GM18517 (cell line): Measurements from ENCODE around the gene RGS6.

ENCODE experiments used
- ATAC-seq: cut with Tn5 transposase; IDR thresholded peaks from one replicate; pipeline ENCODE4 v1.9.1; 2021; ENCODE audit warnings: mild to moderate bottlenecking, moderate library complexity; ENCODE audit not compliant: unreplicated experiment

The RGS6 gene

DNA sequence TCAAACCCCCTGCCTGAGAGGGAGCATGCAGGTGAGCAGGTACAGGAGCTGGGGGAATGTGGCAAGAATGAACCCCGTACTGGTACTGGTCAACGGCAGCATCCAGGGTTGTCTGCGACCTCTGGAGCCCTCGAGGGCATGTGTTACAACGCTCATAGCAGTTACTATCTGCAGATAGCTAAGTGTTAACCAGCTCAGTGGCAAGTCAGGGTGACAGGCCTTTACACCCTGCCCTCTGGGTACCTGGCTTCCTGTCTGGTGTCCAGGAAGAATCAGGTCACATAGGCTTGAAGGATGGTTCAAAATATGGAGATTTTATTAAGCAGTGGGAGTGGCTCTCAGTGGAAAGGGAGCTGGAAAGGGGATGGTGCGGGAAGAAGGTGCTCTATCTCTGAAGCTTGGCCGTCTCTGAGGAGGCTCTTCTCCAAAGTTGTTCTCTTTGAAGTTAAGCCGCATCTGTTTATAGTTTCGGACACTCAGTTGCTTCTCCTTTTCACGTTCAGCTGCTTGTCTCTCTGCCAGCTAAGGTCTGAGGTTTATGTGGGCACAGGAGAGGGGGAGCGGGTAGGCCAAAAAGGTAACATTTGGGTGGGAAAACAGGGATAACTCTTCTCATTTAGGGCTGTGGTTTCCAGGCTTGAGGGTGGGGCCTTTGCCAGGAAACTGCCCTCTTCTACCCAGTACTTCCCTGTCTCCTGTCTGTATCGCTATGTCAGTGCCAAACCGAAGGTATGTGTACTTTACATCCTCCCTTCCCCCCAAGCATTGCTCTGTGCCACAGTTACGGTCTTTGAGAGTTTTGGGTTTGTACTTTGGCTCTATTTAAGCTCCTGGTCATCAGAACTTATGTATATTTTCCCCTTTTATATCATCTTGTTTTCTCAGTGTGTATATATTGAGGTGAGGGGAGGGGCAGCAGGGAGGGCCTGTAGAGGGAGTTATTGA is 305.8 kb downstream of the RGS6 start:
- ATAC-seq: no peak

DNA sequence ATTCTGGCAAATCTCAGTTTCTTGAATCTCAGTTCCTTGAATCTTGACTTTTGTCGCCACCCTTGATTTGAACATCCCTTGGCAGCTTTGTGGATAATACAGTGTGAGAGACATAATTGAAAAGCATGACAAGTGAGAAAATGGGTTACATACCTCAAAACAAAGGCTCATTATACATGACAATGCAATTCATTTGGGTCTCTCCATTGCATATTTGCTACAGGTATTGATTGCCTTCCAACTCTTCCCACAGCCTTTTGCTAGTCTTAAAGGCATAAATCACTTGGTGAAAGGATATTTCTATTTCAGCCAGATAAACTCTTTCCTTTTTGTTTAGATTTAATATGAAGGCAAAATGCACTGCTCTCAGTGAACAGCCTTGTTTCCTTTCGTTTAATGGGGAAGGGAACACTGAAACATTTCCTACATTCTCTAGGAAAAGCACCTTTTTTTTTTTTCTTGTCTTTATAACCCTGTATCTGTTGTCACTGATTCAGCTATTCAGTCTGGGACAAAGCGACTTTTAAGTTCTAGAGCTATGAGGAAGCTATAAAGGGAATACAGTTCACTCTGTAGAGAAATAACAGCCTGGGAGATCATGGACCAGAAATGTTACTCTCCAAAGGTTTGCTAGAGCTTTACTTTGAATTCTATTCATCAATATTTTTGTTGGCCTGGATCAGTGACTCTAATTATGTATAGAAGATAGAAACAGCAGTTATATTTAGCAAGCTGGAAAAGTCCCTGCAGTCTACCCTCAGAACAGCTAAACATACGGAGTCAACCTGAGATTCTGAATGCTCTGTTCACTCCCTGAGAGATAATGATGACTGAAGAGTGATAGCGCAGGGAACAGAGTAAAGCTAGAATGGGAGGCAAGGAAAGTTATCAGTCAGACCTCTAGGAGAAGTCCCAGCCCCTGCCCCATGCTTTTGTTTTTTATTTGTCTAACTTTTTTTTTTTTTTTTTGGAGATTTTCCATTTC is 311.4 kb downstream of the RGS6 start:
- ATAC-seq: no peak

DNA sequence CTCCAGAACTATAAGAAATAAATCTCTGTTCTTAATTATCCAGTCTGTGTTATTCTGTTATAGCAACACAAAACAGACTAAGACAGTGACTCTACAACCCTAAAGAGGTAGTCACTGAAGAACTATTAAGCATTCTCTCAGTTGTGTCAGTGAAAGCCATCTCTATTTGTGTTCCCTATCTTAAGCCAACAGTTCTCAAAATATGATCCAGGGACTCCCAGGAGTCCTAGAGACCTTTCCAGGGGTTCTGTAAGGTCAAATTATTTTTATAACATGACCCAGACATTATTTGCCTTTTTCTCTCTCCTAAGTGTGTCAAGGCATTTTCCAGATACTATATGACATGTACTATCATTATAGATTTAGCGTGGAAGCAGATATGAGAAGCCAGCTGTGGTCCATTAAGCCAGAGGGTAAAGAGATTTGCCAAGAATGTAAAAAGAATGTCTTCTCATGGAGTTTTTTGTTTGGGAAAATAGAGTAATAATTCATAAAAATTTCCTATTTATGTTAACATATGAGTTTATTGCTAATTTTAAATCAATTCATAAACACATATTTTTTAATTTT is 315.8 kb downstream of the RGS6 start:
- no peak for ATAC-seq

DNA sequence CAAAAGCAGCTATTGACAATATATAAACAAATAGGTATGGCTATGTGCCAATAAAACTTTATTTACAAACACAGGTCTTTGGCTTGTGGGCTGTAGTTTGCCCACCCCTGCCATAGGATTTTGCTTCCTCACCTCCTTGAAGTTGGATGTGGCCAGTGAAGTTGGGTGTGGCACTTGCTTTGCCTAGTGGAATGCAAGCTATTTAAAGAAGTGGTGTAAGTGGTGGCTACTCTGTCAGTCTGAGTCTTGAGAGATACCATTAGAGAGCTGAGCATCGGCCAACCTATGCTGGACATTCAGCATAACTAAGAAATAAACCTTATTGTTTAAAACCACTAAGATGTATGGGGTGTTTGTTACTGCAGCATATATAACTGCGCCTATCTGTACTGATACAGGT is 321.3 kb downstream of the RGS6 start:
- ATAC-seq: no peak

DNA sequence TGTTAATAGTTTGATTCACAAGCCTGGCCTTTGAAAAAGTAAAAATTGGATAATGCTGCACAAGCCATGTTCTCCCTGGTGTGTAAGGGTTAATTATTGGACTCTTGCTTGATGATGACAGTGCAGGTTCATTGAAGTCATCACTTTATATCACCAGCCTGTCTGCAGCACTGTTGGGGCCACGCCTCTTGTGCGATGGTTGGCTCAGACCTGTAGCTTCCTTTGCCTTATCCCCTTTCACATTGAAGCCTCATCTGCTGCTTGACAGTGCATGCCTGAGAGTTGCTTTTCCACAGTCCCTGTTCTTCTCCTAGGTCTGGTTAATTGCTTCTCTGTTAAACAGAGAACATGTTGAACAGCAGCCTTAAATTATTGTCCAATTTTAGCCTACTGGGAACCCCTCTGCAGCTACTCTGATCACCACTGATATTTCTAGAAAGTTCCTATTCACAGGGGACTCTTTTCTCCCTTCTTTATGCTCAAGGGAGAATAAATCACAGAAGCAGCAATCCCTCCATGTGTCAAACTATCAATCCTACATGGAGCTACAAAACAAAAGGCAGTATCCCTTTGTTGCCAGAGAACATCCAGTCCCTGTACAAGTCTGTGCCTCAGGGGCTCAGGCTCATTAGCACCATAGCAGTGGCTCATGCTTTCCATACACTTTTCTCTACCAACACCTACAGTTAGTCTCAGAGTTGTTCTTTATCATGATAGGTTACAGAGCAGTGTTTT is 322.1 kb downstream of the RGS6 start:
- no peak for ATAC-seq

DNA sequence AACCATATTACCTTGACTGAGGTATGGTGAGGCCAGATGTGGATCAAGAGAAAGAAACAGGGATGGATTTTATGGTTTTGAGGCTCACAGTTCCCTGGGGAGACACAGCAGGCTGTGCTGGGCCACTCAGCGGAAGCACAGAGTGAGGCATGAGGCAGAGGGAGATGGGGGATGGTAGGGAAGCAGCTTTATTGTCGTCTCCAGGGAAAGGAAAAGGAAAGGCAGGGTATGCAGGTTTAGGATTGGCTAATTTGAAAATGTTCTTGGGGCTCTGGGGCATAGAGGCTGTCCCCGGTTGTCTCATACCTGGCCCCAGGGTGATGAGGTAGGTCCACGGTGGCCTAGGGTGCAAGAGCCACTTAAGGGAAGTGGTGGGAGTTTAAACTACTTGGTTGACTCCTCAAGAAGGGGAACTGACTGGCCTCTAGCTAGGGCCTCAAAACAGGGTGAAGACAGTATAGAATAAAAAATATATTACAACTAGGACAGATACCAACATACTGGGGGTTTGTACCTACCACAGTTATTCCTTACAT is 322.8 kb downstream of the RGS6 start:
- no peak for ATAC-seq

DNA sequence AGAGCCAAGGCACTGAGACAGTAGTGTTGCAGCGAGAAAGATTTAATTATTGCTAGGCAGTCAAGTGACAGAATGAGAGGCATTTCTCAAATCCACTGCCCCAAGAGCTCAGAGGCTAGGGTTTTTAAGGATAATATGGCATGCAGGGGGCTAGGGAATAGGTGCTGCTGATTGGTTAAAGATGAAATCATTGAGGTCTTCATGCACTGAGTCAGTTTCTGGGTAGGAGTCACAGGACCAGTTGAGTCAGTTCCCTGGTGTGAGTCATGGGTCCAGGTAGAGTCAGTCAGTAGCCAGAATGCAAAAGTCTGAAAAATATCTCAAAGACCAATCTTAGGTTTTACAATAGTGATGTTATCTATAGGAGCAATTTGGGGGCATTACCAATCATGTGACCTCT is 323.8 kb downstream of the RGS6 start:
- no peak for ATAC-seq

DNA sequence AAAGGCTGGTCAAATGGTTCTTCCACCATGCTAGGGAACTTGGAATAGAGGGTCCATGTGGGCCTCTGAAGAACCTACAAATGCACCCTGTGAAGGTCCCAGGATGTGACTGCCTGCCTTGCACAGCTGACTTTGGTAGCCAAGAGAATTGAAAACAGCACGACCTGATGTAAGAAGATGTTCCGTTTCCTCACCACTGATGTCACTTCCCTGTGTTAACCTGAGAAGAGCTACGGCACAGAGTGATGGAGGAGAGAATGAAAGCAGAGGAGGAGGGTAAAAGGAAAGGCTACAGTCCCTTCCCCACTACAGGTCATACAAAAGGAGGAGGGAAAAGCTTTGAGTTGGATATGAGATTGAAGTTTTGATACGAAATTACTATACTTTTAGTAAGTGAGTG is 328.8 kb downstream of the RGS6 start:
- ATAC-seq: no peak

DNA sequence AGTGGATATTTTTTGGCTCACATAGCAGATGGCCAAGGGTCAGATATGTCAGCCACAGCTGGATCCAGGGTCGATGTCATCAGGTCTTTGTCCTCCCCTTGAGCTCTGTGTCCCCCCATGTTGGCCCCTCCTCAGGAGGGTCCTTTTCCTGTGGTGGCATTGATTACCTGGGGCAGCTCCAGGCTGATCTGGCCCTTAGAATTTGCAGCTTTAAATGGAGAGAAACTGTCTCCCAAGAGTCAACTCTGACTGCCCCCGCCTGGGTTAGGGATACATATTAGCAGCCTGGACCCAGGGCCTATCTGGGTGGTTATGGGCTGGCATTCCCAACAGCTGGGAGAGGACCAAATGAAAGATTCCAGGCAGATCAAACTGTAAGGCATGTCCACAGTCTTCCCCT is 330.5 kb downstream of the RGS6 start:
- ATAC-seq: no peak

DNA sequence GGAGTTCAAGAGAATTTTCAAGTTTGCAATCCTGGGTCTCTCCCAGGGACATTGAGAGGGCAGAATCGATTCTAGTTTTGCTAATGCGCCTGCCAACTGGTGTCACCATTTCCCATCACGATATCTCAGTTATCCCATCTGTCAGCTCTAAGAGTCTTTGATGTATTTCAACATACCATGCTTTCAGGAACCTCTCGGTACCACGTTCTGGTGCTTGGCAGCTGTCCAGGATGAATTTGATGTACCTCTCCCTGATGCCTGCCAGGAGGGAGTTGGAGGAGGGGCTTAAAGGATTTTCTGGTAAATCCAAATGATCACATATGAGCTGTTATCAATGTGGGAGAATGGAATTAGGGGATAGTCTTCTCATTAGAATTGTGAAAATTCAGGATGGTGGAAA is 332.5 kb downstream of the RGS6 start:
- no peak for ATAC-seq

DNA sequence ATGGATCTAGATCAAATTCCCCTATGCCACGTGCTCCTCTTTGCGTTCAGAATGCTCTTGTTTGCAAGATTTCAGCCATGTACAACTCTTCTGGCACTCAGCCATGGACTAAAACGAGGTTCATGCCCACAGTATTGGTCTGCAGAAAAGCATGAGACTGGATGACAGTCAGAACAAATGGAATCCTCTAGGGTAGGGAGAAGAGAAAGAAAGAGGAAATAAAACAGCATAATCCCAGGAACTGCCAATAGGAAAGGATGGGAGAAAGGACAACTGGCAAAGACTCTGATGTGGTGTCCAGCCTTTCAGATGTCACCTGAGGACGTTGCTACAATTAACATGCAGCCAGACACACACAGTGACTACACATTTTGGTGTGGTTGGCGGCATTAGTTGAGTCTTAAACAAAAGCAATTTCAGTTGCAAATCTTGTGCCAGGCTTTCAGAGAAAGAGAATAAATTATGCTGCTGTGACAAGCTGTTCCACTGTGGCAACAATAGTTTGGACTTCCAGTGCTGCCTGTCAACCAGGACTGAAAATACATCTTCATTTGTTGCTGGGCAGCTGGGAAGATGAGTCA is 338.0 kb downstream of the RGS6 start:
- no peak for ATAC-seq

DNA sequence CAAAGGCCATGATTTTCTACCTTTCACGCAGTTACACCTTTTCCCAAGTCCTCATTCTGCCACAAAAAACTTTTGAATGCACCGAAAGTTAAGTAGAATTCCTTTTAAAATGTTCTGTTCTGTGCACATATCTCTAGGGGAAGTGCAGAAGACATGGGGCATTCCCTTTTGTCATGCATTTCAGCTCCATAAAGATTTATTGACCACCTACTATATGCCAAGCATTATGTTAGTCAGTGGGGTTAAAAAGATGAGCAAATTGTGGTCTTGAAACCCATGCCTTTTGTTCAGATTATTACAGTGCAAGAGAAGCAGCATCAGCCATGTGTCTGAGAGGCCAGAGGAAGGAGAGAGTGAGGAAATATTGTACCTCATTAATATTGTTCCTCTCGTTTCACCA is 338.5 kb downstream of the RGS6 start:
- no peak for ATAC-seq

DNA sequence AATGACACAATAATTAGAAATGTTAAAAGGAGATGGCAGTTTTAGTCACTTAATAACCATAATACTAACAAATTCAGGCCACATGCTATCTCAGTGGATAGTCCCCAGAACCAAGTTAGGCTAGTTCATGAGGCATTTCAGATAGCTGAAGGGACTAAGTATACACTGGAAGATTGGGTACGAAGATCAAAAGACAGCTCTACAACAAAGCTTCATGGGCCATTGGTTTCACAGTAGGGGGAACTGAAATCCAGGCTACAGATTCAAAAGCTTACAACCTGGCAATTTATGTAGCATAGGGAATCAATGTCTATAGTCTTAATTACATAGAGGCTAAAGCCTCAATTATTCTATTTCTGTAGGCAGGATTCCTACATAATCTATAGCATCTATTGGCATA is 343.0 kb downstream of the RGS6 start:
- no peak for ATAC-seq

DNA sequence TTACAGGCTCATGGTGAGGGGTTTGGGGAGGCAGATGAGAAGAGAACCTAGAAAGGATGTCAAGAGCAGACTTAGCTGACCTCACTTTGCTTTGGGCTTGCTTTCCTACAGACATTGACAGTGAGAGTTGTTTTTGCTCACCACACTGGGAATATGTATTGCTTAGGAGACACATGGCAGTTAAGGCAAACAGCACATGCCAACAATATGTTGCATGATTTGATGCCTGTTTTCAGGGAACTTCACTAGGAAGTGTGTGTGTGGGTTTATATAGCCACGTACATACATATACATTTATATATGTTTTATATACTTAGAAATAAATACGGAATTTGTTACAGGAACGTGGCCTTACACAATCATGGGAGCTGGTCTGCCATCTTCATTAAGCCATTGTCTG is 346.1 kb downstream of the RGS6 start:
- no peak for ATAC-seq

DNA sequence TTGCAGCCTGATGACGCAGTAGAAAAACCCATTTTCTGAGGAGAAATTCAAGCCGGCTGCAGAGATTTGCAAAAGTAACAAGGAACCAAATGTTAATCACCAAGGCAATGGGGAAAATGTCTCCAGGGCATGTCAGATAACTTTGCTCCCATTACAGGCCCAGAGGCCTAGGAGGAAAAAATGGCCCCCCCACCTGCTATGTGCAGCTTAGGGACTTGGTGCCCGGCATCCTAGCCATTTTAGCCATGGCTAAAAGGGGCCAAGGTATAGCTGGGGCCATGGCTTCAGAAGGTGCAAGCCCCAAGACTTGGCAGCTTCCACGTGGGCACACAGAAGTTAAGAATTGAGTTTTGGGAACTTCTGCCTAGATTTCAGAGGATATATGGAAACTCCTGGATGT is 351.9 kb downstream of the RGS6 start:
- no peak for ATAC-seq

DNA sequence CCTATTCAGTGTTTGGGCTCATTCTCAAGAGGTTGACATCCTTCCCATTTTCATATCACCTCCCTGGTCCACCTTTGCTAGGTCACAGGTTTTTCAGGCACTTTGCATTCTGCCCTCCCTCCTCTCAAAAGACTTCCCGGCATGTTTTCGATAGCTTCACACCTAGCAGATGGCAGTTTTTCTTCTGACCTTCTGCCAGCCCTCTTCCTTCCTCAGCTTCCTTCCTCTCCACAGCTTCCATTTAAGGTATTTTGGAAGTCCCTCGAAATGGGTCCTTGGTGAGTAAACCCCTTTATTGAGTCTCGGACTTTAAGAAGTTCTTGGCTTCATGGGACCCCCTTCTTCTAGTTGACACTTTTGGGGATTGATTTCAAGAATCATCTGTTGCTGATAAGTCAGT is 358.0 kb downstream of the RGS6 start:
- ATAC-seq: no peak

DNA sequence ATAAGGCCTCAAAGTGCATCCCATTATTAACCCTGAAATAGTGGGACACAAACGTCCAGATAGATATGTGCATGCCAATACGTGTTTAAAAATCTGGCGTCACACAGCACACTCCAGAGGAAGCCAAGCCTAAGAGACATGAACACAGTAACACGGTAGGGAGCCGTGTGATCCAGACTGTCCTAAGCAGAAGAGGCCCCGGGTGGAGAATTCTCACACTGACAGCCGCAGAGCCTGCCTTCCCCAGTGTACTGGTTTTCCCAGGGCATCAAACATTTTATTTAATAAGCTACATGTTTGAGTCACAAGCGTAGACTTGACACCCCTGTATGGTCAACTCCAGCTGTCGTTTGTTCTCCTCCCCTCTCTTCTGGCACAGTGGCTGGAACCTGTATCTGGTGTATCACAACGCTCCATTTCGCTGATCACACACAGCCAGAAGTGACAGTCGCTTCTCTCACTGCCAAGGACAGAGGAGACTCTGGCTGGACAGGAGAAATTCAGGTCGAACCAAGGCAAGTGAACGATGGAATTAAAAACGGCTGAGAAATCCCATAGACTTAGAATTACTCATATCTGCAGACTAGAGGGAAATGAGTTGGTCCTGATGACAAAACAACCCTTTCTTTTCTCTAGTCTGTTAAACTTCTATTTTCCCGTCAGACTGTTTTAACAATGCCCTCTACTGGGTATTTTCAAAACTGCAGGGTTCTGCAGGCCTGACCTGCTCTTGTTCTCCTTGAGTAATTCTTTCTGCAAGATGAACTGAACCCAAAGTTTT is 359.9 kb downstream of the RGS6 start:
- no peak for ATAC-seq

DNA sequence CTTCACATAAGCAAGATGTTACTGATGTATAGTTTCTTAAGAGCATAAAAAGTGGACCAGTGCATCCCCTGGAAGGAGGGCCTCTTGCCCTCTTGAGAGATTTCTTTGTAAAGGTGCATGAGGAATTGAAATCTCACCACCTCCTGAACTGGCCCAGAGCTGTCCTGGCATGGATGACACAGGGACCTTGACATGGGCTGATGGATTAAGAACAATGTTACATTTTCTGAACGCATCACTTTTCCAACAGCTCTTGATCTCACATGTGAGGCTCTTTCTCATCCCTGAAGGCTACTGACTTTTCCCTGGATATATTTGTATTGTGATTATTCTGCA is 360.4 kb downstream of the RGS6 start:
- ATAC-seq: no peak

DNA sequence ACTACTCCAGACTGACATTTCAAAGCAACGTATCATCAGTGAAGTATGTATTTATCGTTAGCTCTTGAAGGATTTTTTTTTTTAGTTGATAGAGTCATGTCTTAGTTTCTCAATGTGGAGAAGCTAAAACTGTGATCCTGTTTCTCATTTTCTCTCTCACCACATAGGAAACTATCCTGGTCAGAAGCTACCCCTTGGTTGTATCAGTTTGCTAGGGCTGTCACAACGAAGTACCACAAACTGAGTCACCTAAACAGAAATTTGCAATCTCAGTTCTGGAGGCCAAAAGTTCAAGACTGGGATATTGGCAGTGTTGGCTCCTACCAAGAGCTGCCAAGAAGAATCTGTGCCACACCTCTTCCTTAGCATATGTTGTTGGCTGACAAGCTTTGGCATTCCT is 369.1 kb downstream of the RGS6 start:
- no peak for ATAC-seq

DNA sequence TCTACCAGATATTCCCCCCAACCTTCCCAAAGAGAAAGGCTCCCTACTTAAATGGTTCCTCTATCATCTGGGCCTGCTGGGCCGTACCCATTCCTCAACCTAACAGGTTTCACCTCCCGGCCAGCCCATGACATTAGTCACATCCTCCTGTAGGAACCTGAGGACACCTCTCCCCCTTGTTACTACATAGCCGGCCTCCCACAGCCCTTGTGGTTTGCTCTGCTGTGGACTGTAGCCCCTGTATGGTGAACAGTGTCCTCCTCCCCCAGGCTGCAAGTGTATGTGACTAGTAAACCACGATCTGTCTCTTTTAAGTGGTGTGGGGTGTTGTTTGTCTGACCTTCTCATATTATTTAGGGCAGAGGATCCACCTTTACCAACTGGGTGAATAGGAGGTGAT is 371.7 kb downstream of the RGS6 start:
- ATAC-seq: no peak
